GM21390 (cell line): ENCODE measurements around the gene TPRX1.
"Not testable (repeated sequence)": the region's sequence is repeated elsewhere in the genome, so short reads cannot be mapped to it uniquely, and the experiment has no call there.

Experiments
- ATAC-seq: cut with Tn5 transposase; IDR thresholded peaks from one replicate; pipeline ENCODE4 v1.9.1; 2021; ENCODE audit not compliant: unreplicated experiment

TPRX1 gene

GRCh38 chr19:47804451-47804850, at the start of gene TPRX1:
TPRX1 (minus strand) TSS chr19:47804551; CDS start chr19:47804539, 12 bp downstream.
- ATAC-seq: not testable (repeated sequence)

- no peak for ATAC-seq
Measured at GRCh38 chr19:47853003-47853402, 48.7 kb upstream of the TPRX1 start.

GRCh38 chr19:47848823-47849473, 44.6 kb upstream of the TPRX1 start:
- no peak for ATAC-seq

GRCh38 chr19:47848425-47848822, 44.1 kb upstream of the TPRX1 start:
- ATAC-seq: no peak

- ATAC-seq: no peak
Measured at GRCh38 chr19:47842941-47843340, 38.6 kb upstream of the TPRX1 start.

- ATAC-seq: no peak
Measured at GRCh38 chr19:47839913-47840312, 35.6 kb upstream of the TPRX1 start.

- no peak for ATAC-seq
Measured at GRCh38 chr19:47839411-47839810, 35.1 kb upstream of the TPRX1 start.

- no peak for ATAC-seq
Measured at GRCh38 chr19:47836038-47836437, 31.7 kb upstream of the TPRX1 start.

- ATAC-seq: no peak
Measured at GRCh38 chr19:47832723-47833122, 28.4 kb upstream of the TPRX1 start.

GRCh38 chr19:47826800-47827199, 22.4 kb upstream of the TPRX1 start:
- no peak for ATAC-seq

- no peak for ATAC-seq
Measured at GRCh38 chr19:47824396-47824795, 20.0 kb upstream of the TPRX1 start.

GRCh38 chr19:47821460-47822020, 17.2 kb upstream of the TPRX1 start, which contains the start of gene CRX:
CRX (plus strand) TSS chr19:47821937; CDS start chr19:47834444, 12,507 bp downstream.
- no peak for ATAC-seq

- ATAC-seq: no peak
Measured at GRCh38 chr19:47820410-47820809, 16.1 kb upstream of the TPRX1 start.

GRCh38 chr19:47819858-47820257, 15.5 kb upstream of the TPRX1 start:
- ATAC-seq: no peak

GRCh38 chr19:47818221-47818620, 13.9 kb upstream of the TPRX1 start:
- not testable (repeated sequence) for ATAC-seq

- not testable (repeated sequence) for ATAC-seq
Measured at GRCh38 chr19:47816270-47816669, 11.9 kb upstream of the TPRX1 start.

- no peak for ATAC-seq
Measured at GRCh38 chr19:47813995-47814328, 9.6 kb upstream of the TPRX1 start.

- no peak for ATAC-seq
Measured at GRCh38 chr19:47813304-47813994, 9.1 kb upstream of the TPRX1 start.

- no peak for ATAC-seq
Measured at GRCh38 chr19:47806435-47806834, 2.1 kb upstream of the TPRX1 start.

GRCh38 chr19:47805313-47805712, 962 bp upstream of the TPRX1 start:
- ATAC-seq: no peak

- not testable (repeated sequence) for ATAC-seq
Measured at GRCh38 chr19:47803671-47804070, 680 bp downstream of the TPRX1 start.

- not testable (repeated sequence) for ATAC-seq
Measured at GRCh38 chr19:47803148-47803547, 1.2 kb downstream of the TPRX1 start.
